ENCODE data around the gene CD59. TPM values are rescaled to one million over a fixed set of nuclear protein-coding genes. Genes with fewer than 3 reads are reported as not detected.
A peak's percentile ranks its signal among the peaks of the same experiment; 100 is the strongest.

CD59 gene
- total and polyA plus RNA-seq, 10 of the 15 experiments (the other 5 are each of a cell fraction or from before 2014, with no cell fraction given), result 55.5 to 256 (median 181) TPM

DNA sequence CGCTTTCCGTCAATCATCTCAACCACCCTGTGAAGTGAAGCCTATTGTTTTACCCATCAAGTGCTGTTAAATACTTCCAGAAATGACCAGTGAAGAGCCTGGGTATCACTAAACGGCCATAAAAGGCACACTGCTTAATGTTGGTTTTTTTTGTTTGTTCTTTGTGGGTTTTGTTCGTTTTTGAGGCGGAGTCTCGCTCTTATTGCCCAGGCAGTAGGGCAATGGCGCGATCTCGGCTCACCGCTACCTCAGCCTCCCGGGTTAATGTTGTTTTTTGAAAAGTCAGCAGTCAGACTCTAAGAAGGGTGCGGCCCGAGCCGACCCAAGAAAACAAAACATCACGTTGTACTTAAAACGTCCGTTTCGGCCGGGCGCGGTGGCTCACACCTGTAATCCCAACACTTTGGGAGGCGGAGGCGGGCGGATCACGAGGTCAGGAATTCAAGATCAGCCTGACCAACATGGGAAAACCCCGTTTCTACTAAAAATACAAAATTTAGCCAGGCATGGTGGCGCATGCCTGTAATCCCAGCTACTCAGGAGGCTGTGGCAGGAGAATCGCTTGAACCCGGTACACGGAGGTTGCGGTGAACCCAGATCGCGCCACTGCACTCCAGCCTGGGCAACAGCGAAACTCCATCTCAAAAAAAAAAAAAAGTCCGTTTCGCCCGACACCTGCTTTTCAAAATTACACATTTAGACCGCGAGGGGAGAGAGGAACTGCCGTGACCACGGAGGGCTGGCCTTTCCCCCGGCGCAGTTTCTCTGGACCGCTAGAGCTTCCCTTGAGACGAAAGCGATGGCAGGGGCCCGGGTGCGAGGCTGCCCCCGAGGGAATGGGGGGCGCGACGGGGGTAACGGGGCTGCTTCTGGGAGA is 714 bp downstream of the CD59 start (continued):
- TF ChIP-seq ELK1 (IDR thresholded peaks at IDR 0.05; ENCODE audit: low read depth, low read length) (no peak), JUNB (IDR thresholded peaks at IDR 0.05) (peak; percentile 30; the same call in 1 of the 2 replicates), HCFC1 (IDR thresholded peaks at IDR 0.05; ENCODE audit: low read length) (no peak), ZBTB33 (IDR thresholded peaks at IDR 0.05) (0 out of 2 replicates have a peak, but pooled peaks have one; percentile 23), USF1 (IDR thresholded peaks at IDR 0.05; ENCODE audit: borderline replicate concordance, extremely low read length, insufficient read depth, low read depth, low read length) (no peak), E2F8 (IDR thresholded peaks at IDR 0.05; ENCODE audit: low read depth, partially characterized antibody) (no peak), RCOR1 (conservative IDR thresholded peaks at IDR 0.05; ENCODE audit: low read depth, low read length) (no peak), WRNIP1 (IDR thresholded peaks at IDR 0.05; ENCODE audit: borderline replicate concordance, low read depth, low read length) (no peak), NR2F1 (conservative IDR thresholded peaks at IDR 0.05) (peak; percentile 76), CBFB (IDR thresholded peaks at IDR 0.05; ENCODE audit: low read depth) (peak; percentile 80; the same call in 1 of the 2 replicates), KDM1A (IDR thresholded peaks at IDR 0.05; ENCODE audit: borderline replicate concordance) (no peak), CEBPB (IDR thresholded peaks at IDR 0.05; ENCODE audit: borderline replicate concordance in 1 of 2, low read depth in 2 of 2, low read length in 2 of 2) (no peak), NFXL1 (IDR thresholded peaks at IDR 0.05; ENCODE audit: borderline replicate concordance) (no peak), RB1 (IDR thresholded peaks at IDR 0.05; ENCODE audit: borderline replicate concordance) (no peak), ZNF592 (IDR thresholded peaks at IDR 0.05) (no peak)
- TF ChIP-seq, protein P1, sequence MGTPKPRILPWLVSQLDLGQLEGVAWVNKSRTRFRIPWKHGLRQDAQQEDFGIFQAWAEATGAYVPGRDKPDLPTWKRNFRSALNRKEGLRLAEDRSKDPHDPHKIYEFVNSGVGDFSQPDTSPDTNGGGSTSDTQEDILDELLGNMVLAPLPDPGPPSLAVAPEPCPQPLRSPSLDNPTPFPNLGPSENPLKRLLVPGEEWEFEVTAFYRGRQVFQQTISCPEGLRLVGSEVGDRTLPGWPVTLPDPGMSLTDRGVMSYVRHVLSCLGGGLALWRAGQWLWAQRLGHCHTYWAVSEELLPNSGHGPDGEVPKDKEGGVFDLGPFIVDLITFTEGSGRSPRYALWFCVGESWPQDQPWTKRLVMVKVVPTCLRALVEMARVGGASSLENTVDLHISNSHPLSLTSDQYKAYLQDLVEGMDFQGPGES (IDR thresholded peaks at IDR 0.05), result no peak
